Measurements from ENCODE around the gene C11orf86. TPM values are rescaled to one million over a fixed set of nuclear protein-coding genes. Genes with fewer than 3 reads are reported as not detected.

Gene C11orf86
- total and polyA plus RNA-seq, 2 of the 8 experiments (the other 6 are each of a cell fraction or from before 2014, with no cell fraction given): 0.91 to 0.97 TPM

DNA sequence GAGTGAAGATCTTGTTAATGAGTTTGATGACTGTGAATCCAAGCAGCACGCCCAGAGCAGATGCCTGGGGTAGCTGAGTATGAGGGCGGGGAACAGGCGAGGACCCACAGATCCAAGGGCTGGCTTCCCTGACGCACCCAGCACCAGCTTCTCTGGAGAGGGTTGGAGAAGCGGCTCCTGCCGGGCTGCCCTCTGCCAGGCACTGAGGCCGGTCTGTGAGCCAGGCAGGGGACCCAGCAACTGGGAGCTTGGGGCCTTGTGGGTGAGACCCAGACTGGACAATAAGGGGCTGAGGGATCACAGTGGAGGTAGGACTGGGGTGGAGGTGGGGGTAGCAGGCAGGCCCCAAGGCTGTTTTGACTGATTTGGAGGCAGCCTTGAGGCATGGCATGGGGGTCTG, 39.2 kb downstream of the C11orf86 start:
- Histone ChIP-seq H3K14ac (ENCODE audit: insufficient read length) (no peak overlapping the region), H2AK5ac (ENCODE audit: low read depth, low read length) (no peak overlapping the region), H2AFZ (ENCODE audit: low read length) (no peak overlapping the region), H3K56ac (replicated peaks; ENCODE audit: insufficient read length, low read depth, low read length) (no peak overlapping the region), H2BK15ac (ENCODE audit: low read length) (no peak overlapping the region), H3K79me1 (ENCODE audit: low read depth, low read length) (no peaks in the 10 kb centered on the region), H3K27ac (ENCODE audit: low read depth, low read length) (no peak overlapping the region), H3K9ac (replicated peaks in 1 of 4; ENCODE audit: extremely low read depth in 1 of 4, low read depth in 3 of 4, low read length in 3 of 4) (no peak overlapping the region), H3K23ac (ENCODE audit: insufficient read length) (no peak overlapping the region), H3K4ac (replicated peaks; ENCODE audit: insufficient read length, low read depth, low read length) (no peak overlapping the region), H4K91ac (replicated peaks; ENCODE audit: insufficient read length, low read length) (no peak overlapping the region), H3K4me2 (ENCODE audit: insufficient read depth in 1 of 2, low read depth in 2 of 2, low read length in 2 of 2) (no peak overlapping the region), H4K8ac (ENCODE audit: extremely low read depth, insufficient read depth, low read length) (no peak overlapping the region), H3K36me3 (ENCODE audit: control insufficient read depth in 2 of 4, insufficient read depth in 4 of 4, low read length in 3 of 4) (no peaks in the 10 kb centered on the region), H3K4me1 (replicated peaks in 1 of 4; ENCODE audit: control insufficient read depth in 3 of 4, insufficient read depth in 4 of 4, low read length in 3 of 4) (peaks cover 0 to 7% (median 3%) of the 10 kb centered on the region in 4 experiments; a peak in 4 of 7 replicates), H4K20me1 (replicated peaks in 1 of 2; ENCODE audit: control insufficient read depth in 1 of 2, insufficient read depth in 2 of 2, low read length in 2 of 2) (no peaks in the 10 kb centered on the region), H3K27me3 (replicated peaks in 1 of 4; ENCODE audit: control insufficient read depth in 3 of 4, extremely low read depth in 1 of 4, insufficient read depth in 3 of 4, low read length in 3 of 4) (no peaks in the 10 kb centered on the region), H4K5ac (ENCODE audit: insufficient read length, low read depth, low read length) (no peak overlapping the region), H3K18ac (ENCODE audit: extremely low read depth, low read length) (no peak overlapping the region), H2BK5ac (ENCODE audit: low read depth, low read length) (no peak overlapping the region), H3K79me2 (ENCODE audit: control insufficient read depth in 1 of 2, insufficient read depth in 2 of 2, low read length in 2 of 2) (no peaks in the 10 kb centered on the region), H2BK120ac (replicated peaks; ENCODE audit: low read depth, low read length) (no peak overlapping the region), H3K9me3 (ENCODE audit: insufficient read depth in 2 of 2, low read depth in 1 of 2, low read length in 1 of 2) (no peaks in the 10 kb centered on the region), H2BK12ac (ENCODE audit: low read depth, low read length) (no peak overlapping the region), H2BK20ac (ENCODE audit: low read length) (no peak overlapping the region), H3K23me2 (ENCODE audit: low read depth, low read length) (no peaks in the 10 kb centered on the region), H3K4me3 (ENCODE audit: extremely low read depth in 1 of 4, insufficient read depth in 2 of 4, low read depth in 3 of 4, low read length in 4 of 4) (no peak overlapping the region)
- ChIA-PET CTCF (ENCODE audit: partially characterized antibody) (interaction anchor here (0.5 to 1.5 kb wide), 4 partner anchors 8 to 38 kb away, joined by 3 to 6 read pairs (median 4); no protein-coding TSS in a partner anchor), POLR2A (ENCODE audit: partially characterized antibody) (interaction anchor here (1.4 to 2.0 kb wide), 3 partner anchors 9 to 27 kb away, joined by 4 to 6 read pairs (median 4); partner anchors contain the start of gene SYT12)
- WGBS, 2 experiments (ENCODE audit: extremely low coverage in 1 of 2, insufficient coverage in 1 of 2, insufficient read length in 1 of 2, insufficient replicate concordance in 2 of 2, low coverage in 1 of 2, low lambda C conversion rate in 2 of 2, missing lambda C conversion rate in 1 of 2): 91% methylated on average over 7 of the region's 7 CpGs; no CpG with 5 or more reads in 1 of the 2 experiments
- DNase-seq (ENCODE audit: low read depth in 1 of 2, low spot score in 2 of 2) (no peak), FAIRE-seq (no peak)
- TF ChIP-seq, protein P1, sequence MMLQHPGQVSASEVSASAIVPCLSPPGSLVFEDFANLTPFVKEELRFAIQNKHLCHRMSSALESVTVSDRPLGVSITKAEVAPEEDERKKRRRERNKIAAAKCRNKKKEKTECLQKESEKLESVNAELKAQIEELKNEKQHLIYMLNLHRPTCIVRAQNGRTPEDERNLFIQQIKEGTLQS (IDR thresholded peaks at IDR 0.05; ENCODE audit: insufficient read depth, low read depth, low read length): no peak
- TF ChIP-seq POLR2AphosphoS5 (IDR thresholded peaks at IDR 0.05; ENCODE audit: low read depth, low read length) (no peak), CHD1 (IDR thresholded peaks at IDR 0.05; ENCODE audit: low read depth, low read length) (no peak), BRCA1 (IDR thresholded peaks at IDR 0.05; ENCODE audit: low read depth, low read length) (no peak), TAF1 (IDR thresholded peaks at IDR 0.05; ENCODE audit: low read depth, low read length) (no peak), KDM4A (IDR thresholded peaks at IDR 0.05; ENCODE audit: low read depth, low read length, severe bottlenecking) (no peak), GTF2F1 (IDR thresholded peaks at IDR 0.05; ENCODE audit: borderline replicate concordance, low read depth, low read length) (no peak), RBBP5 (IDR thresholded peaks at IDR 0.05; ENCODE audit: borderline replicate concordance, low read depth, low read length) (no peak), NRF1 (IDR thresholded peaks at IDR 0.05; ENCODE audit: low read depth, low read length) (no peak), POU5F1 (IDR thresholded peaks at IDR 0.05; ENCODE audit: low read depth, low read length) (no peak), KDM1A (IDR thresholded peaks at IDR 0.05; ENCODE audit: borderline replicate concordance, low read length) (no peak)
- TF ChIP-seq, protein P2, sequence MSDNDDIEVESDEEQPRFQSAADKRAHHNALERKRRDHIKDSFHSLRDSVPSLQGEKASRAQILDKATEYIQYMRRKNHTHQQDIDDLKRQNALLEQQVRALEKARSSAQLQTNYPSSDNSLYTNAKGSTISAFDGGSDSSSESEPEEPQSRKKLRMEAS (IDR thresholded peaks at IDR 0.05): no peak
